HepG2 (cell line): Measurements from ENCODE around the gene CTIF. TPM values are rescaled to one million over a fixed set of nuclear protein-coding genes. Genes with fewer than 3 reads are reported as not detected.

ENCODE experiments used
- ADNP ChIP-seq: sonication (generic); formaldehyde crosslinking; IDR thresholded peaks from 2 replicates; pipeline ENCODE4 v1.4.0; 2020; ENCODE audit warnings: missing genetic modification reagents
- CENPT ChIP-seq: sonication (generic); formaldehyde crosslinking; IDR thresholded peaks from 2 replicates; pipeline ENCODE4 v1.8.0; 2022; ENCODE audit warnings: low read depth, mild to moderate bottlenecking, moderate library complexity, missing genetic modification reagents
- CSRNP2 ChIP-seq: sonication (generic); formaldehyde crosslinking; conservative IDR thresholded peaks from 2 replicates; pipeline ENCODE4 v1.8.0; 2022; ENCODE audit warnings: low read depth, missing genetic modification reagents
- ETV6 ChIP-seq: sonication (generic); formaldehyde crosslinking; conservative IDR thresholded peaks from 2 replicates; pipeline ENCODE4 v1.4.0; 2020; ENCODE audit warnings: missing genetic modification reagents
- HMGXB3 ChIP-seq: sonication (generic); formaldehyde crosslinking; IDR thresholded peaks from 2 replicates; pipeline ENCODE4 v1.4.0; 2020; ENCODE audit warnings: missing genetic modification reagents, borderline replicate concordance
- KLF9 ChIP-seq: IDR thresholded peaks from 2 replicates; pipeline ENCODE4 v1.6.1; 2016; ENCODE audit warnings: low read depth
- POLR2AphosphoS2 ChIP-seq: IDR thresholded peaks from 2 replicates; pipeline ENCODE4 v1.6.1; 2011; ENCODE audit warnings: low read depth, low read length, improper control_type of control experiment
- POLR2AphosphoS5 ChIP-seq: IDR thresholded peaks from 2 replicates; pipeline ENCODE4 v1.6.1; 2012; ENCODE audit warnings: low read depth, low read length
- SAFB2 ChIP-seq: sonication (generic); formaldehyde crosslinking; IDR thresholded peaks from 2 replicates; pipeline ENCODE4 v1.5.1; 2020; ENCODE audit warnings: missing genetic modification reagents, low read depth, mild to moderate bottlenecking, borderline replicate concordance
- SNRNP70 ChIP-seq: fragments of 200-400 bp; formaldehyde crosslinking; IDR thresholded peaks from 2 replicates; pipeline ENCODE4 v1.6.1; 2017; ENCODE audit warnings: mild to moderate bottlenecking, low read depth, low read length, moderate library complexity
- SP140L ChIP-seq: sonication (generic); formaldehyde crosslinking; IDR thresholded peaks from 2 replicates; pipeline ENCODE4 v1.4.0; 2020; ENCODE audit warnings: missing genetic modification reagents, borderline replicate concordance
- SRY ChIP-seq: sonication (generic); formaldehyde crosslinking; IDR thresholded peaks from 2 replicates; pipeline ENCODE4 v1.8.0; 2022; ENCODE audit warnings: mild to moderate bottlenecking, missing genetic modification reagents
- TBL1XR1 ChIP-seq: fragments of 150-350 bp; IDR thresholded peaks from 2 replicates; pipeline ENCODE4 v1.6.1; 2014; ENCODE audit warnings: borderline replicate concordance, low read length; ENCODE audit not compliant: partially characterized antibody
- TCF7 ChIP-seq: sonication (generic); IDR thresholded peaks from 2 replicates; pipeline ENCODE4 v1.6.1; 2016; ENCODE audit warnings: antibody characterized with exemption, low read depth
- TRIM24 ChIP-seq: sonication (generic); formaldehyde crosslinking; IDR thresholded peaks from 2 replicates; pipeline ENCODE4 v1.8.0; 2022; ENCODE audit warnings: mild to moderate bottlenecking, missing genetic modification reagents
- ZBTB33 ChIP-seq: sonication (generic); formaldehyde crosslinking; IDR thresholded peaks from 2 replicates; pipeline ENCODE4 v1.4.0; 2020; ENCODE audit warnings: missing genetic modification reagents
- polyA plus RNA-seq, 8 experiments: library from polyadenylated mRNA; depleted of rRNA in 3 of 8; stranded (reverse) in 7 of 8; unstranded in 1 of 8; fragments of >200 nt; fragmentation: Illumina TruSeq in 4 of 8; extraction: Trizol in 4 of 8; gene quantifications; 2 replicates each; pipeline versions ENCODE4 v1.2.1 to v1.2.3, GENCODE V29; 2011 to 2016; ENCODE audit warnings: low read depth in 4 of 8, missing spikeins in 1 of 8, mixed read lengths in 1 of 8; ENCODE audit not compliant: insufficient read depth in 1 of 8
- total RNA-seq, 5 experiments: library from RNA; depleted of rRNA; stranded (reverse); fragments of >200 nt; fragmentation: Illumina TruSeq; extraction: Trizol; gene quantifications; 2 replicates each; pipeline ENCODE4 v1.2.3, GENCODE V29; 2016; ENCODE audit warnings: low read depth in 1 of 5
- TF ChIP-seq, protein P1 (sequence below): sonication (generic); formaldehyde crosslinking; IDR thresholded peaks from 2 replicates; pipeline ENCODE4 v1.4.0; 2020; ENCODE audit warnings: mild to moderate bottlenecking, low read depth, missing genetic modification reagents
- TF ChIP-seq, protein P2 (sequence below): sonication (generic); formaldehyde crosslinking; IDR thresholded peaks from 2 replicates; pipeline ENCODE4 v1.4.0; 2020; ENCODE audit warnings: mild to moderate bottlenecking, missing genetic modification reagents

Gene CTIF
- total and polyA plus RNA-seq, 2 of the 13 experiments (the other 11 are each of a cell fraction or from before 2014, with no cell fraction given) = 18.2 to 28.0 TPM

DNA sequence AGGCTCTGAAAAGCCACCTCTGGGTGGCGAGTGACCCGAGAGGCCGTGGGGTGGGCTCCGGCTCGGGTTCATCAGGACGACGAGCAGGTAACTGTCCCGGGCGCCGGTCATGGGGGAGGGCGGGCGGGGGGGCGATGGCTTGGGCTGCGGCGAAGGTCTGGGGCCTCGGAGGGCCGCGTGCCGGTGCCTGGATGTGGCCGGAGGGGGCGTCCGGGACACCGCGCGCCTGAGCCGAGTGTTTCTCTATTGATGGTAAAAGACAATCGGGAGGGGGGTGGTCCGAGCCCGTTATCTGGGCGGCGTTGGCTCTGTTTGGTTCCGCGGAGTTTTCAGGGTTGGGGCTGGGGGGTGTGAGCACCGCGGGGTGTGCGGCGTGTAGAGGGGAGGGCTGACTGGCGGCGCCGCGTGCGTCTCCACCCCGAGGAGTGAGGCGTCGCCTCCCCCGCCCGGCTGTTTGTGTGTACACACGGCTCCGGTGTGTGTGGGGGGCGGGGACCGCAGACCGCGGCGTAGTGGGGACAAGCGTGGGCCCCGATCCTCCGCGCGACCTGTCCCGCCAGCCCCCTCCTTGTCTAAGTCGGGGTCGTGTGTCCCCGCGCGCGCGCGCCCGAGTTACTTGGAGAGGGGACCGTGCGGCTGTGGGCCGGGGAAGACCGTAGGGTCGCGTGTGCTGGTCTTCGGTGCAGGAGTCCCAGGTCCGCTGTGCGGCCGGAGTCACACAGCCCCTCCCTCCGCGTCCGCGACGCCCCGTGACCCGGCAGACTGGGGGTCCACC lies 1.6 kb downstream of the CTIF start (continued):
- TF ChIP-seq HMGXB3 (CRISPR knock-in tag) (peak; percentile 36; the same call in 1 of the 2 replicates), KLF9 (CRISPR knock-in tag) (no peak), ZBTB33 (CRISPR knock-in tag) (0 out of 2 replicates have a peak, but pooled peaks have one; percentile 31), SNRNP70 (no peak), ADNP (CRISPR knock-in tag) (no peak), TRIM24 (CRISPR knock-in tag) (no peak), TBL1XR1 (no peak), SRY (0 out of 2 replicates have a peak, but pooled peaks have one; percentile 42), SP140L (CRISPR knock-in tag) (no peak), TCF7 (no peak), POLR2AphosphoS2 (no peak), SAFB2 (0 out of 2 replicates have a peak, but pooled peaks have one; percentile 51), ETV6 (CRISPR knock-in tag) (no peak), CSRNP2 (no peak), POLR2AphosphoS5 (no peak), CENPT (CRISPR knock-in tag) (no peak)
- TF ChIP-seq, protein P1, sequence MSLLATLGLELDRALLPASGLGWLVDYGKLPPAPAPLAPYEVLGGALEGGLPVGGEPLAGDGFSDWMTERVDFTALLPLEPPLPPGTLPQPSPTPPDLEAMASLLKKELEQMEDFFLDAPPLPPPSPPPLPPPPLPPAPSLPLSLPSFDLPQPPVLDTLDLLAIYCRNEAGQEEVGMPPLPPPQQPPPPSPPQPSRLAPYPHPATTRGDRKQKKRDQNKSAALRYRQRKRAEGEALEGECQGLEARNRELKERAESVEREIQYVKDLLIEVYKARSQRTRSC (CRISPR knock-in tag) = no peak
- TF ChIP-seq, protein P2, sequence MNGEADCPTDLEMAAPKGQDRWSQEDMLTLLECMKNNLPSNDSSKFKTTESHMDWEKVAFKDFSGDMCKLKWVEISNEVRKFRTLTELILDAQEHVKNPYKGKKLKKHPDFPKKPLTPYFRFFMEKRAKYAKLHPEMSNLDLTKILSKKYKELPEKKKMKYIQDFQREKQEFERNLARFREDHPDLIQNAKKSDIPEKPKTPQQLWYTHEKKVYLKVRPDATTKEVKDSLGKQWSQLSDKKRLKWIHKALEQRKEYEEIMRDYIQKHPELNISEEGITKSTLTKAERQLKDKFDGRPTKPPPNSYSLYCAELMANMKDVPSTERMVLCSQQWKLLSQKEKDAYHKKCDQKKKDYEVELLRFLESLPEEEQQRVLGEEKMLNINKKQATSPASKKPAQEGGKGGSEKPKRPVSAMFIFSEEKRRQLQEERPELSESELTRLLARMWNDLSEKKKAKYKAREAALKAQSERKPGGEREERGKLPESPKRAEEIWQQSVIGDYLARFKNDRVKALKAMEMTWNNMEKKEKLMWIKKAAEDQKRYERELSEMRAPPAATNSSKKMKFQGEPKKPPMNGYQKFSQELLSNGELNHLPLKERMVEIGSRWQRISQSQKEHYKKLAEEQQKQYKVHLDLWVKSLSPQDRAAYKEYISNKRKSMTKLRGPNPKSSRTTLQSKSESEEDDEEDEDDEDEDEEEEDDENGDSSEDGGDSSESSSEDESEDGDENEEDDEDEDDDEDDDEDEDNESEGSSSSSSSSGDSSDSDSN = no peak
